Esophagus (tissue), 2 donors: ENCODE results near the gene COL27A1. TPM values are rescaled to one million over a fixed set of nuclear protein-coding genes. Genes with fewer than 3 reads are reported as not detected.
"Not testable (repeated sequence)": the region's sequence is repeated elsewhere in the genome, so short reads cannot be mapped to it uniquely, and the experiment has no call there.

Experiments used
- H3K27ac ChIP-seq, 2 donors: one replicate each; pipeline ENCODE4 v1.5.1; 2013; ENCODE audit warnings: low read depth in 2 of 2, mild to moderate bottlenecking in 2 of 2, inconsistent platforms in 1 of 2, low read length in 1 of 2, moderate library complexity in 1 of 2
- H3K27me3 ChIP-seq, 2 donors: one replicate each; pipeline ENCODE4 v1.6.1; 2013; ENCODE audit warnings: low read length in 2 of 2, control low read depth in 1 of 2, mild to moderate bottlenecking in 1 of 2; ENCODE audit not compliant: insufficient read depth in 2 of 2, control insufficient read depth in 1 of 2
- H3K36me3 ChIP-seq, 2 donors: one replicate each; pipeline ENCODE4 v1.6.1; 2013; ENCODE audit warnings: low read length in 1 of 2; ENCODE audit not compliant: control insufficient read depth in 2 of 2, insufficient read depth in 2 of 2
- H3K4me1 ChIP-seq, 2 donors: one replicate each; pipeline ENCODE4 v1.6.1; 2013; ENCODE audit warnings: low read length in 1 of 2; ENCODE audit not compliant: control insufficient read depth in 2 of 2, insufficient read depth in 2 of 2
- H3K4me3 ChIP-seq, 2 donors: one replicate each; pipeline ENCODE4 v1.5.1; 2013; ENCODE audit warnings: low read length in 2 of 2, mild to moderate bottlenecking in 2 of 2, low read depth in 1 of 2, moderate library complexity in 1 of 2
- H3K9me3 ChIP-seq, 2 donors: one replicate each; pipeline ENCODE4 v1.6.1; 2013; ENCODE audit warnings: mild to moderate bottlenecking in 2 of 2, low read depth in 1 of 2, low read length in 1 of 2, moderate library complexity in 1 of 2; ENCODE audit not compliant: control insufficient read depth in 2 of 2, insufficient read depth in 1 of 2
- WGBS, 2 donors: extraction: QIAGEN DNeasy Blood & Tissue Kit; methylation state at CpG; one replicate each; pipeline ENCODE4 v1.1.7; 2013; 5-methylcytosine and 5-hydroxymethylcytosine counted together
- polyA plus RNA-seq, 2 donors: library from polyadenylated mRNA; stranded (reverse); fragments of 200-250 nt; gene quantifications; one replicate each; pipeline ENCODE4 v1.2.3, GENCODE V29; 2013
- donor health status: healthy with polysubstance abuse.
- donor health status: Bipolar disorder and iron deficiency.

The COL27A1 gene
- polyA plus RNA-seq, 2 donors, result 7.2 to 32.6 TPM

- no peak overlapping the region for H3K4me3 ChIP-seq
- peaks cover 0 to 2% of the 10 kb centered on the region in 2 donors for H3K4me1 ChIP-seq
- WGBS, 2 donors, result 70 to 84% methylated on average over 8 of the region's 8 CpGs
- H3K27me3 ChIP-seq, result no peaks in the 10 kb centered on the region
- peaks cover 0 to 5% of the 10 kb centered on the region in 2 donors for H3K9me3 ChIP-seq
- H3K36me3 ChIP-seq, result no peaks in the 10 kb centered on the region
- H3K27ac ChIP-seq, result no peak overlapping the region
Measured at GRCh38 chr9:114317665-114318357, 162.5 kb downstream of the COL27A1 start.

- Histone ChIP-seq H3K9me3 (peaks cover 0 to 5% of the 10 kb centered on the region in 2 donors), H3K4me1 (peaks cover 0 to 2% of the 10 kb centered on the region in 2 donors), H3K27ac (no peak overlapping the region), H3K4me3 (no peak overlapping the region), H3K27me3 (no peaks in the 10 kb centered on the region), H3K36me3 (no peaks in the 10 kb centered on the region)
- 71 to 93% methylated on average over 8 of the region's 8 CpGs for WGBS, 2 donors
Measured at GRCh38 chr9:114318416-114318815, 163.1 kb downstream of the COL27A1 start.

GRCh38 chr9:114319147-114319546 is 163.8 kb downstream of the COL27A1 start:
- Histone ChIP-seq H3K27me3 (no peaks in the 10 kb centered on the region), H3K27ac (no peak overlapping the region), H3K9me3 (peaks cover 0 to 5% of the 10 kb centered on the region in 2 donors), H3K4me3 (no peak overlapping the region), H3K4me1 (peaks cover 0 to 2% of the 10 kb centered on the region in 2 donors), H3K36me3 (no peaks in the 10 kb centered on the region)
- WGBS, 2 donors, result 50 to 54% methylated on average over 3 of the region's 3 CpGs

- not testable (repeated sequence) for H3K4me3 ChIP-seq, H3K27ac ChIP-seq, H3K9me3 ChIP-seq, H3K36me3 ChIP-seq, H3K4me1 ChIP-seq, H3K27me3 ChIP-seq
- 83 to 89% methylated on average over 7 of the region's 7 CpGs for WGBS, 2 donors
Measured at GRCh38 chr9:114320710-114321109, 165.4 kb downstream of the COL27A1 start.

GRCh38 chr9:114321759-114322158 is 166.4 kb downstream of the COL27A1 start:
- H3K4me3 ChIP-seq, result no peak overlapping the region
- H3K27ac ChIP-seq, result no peak overlapping the region
- WGBS, 2 donors, result 69 to 75% methylated on average over 8 of the region's 8 CpGs
- no peaks in the 10 kb centered on the region for H3K36me3 ChIP-seq
- H3K27me3 ChIP-seq, result no peaks in the 10 kb centered on the region
- H3K9me3 ChIP-seq, result no peaks in the 10 kb centered on the region
- H3K4me1 ChIP-seq, result no peaks in the 10 kb centered on the region

GRCh38 chr9:114322160-114322818 is 167.0 kb downstream of the COL27A1 start:
- H3K36me3 ChIP-seq, H3K27me3 ChIP-seq, H3K27ac ChIP-seq, H3K4me1 ChIP-seq, H3K4me3 ChIP-seq, H3K9me3 ChIP-seq: not testable (repeated sequence)
- 67 to 74% methylated on average over 11 to 12 of the region's 12 CpGs for WGBS, 2 donors

GRCh38 chr9:114322831-114323531 is 167.6 kb downstream of the COL27A1 start, which contains the start of gene ORM1:
ORM1 (plus strand) TSS chr9:114323098; CDS start chr9:114323134, 36 bp downstream.
- H3K4me1 ChIP-seq, H3K36me3 ChIP-seq, H3K27ac ChIP-seq, H3K9me3 ChIP-seq, H3K4me3 ChIP-seq, H3K27me3 ChIP-seq: not testable (repeated sequence)
- WGBS, 2 donors, result 74 to 87% methylated on average over 3 to 4 of the region's 15 CpGs

- H3K27me3 ChIP-seq, H3K4me1 ChIP-seq, H3K27ac ChIP-seq, H3K36me3 ChIP-seq, H3K4me3 ChIP-seq, H3K9me3 ChIP-seq: not testable (repeated sequence)
- 74 to 78% methylated on average over 6 of the region's 6 CpGs for WGBS, 2 donors
Measured at GRCh38 chr9:114323849-114324248, 168.5 kb downstream of the COL27A1 start.

- H3K27me3 ChIP-seq, result no peaks in the 10 kb centered on the region
- H3K9me3 ChIP-seq, result no peaks in the 10 kb centered on the region
- no peaks in the 10 kb centered on the region for H3K36me3 ChIP-seq
- H3K4me3 ChIP-seq, result no peak overlapping the region
- no peak overlapping the region for H3K27ac ChIP-seq
- no peaks in the 10 kb centered on the region for H3K4me1 ChIP-seq
- WGBS, 2 donors, result 90 to 92% methylated on average over 8 of the region's 8 CpGs
Measured at GRCh38 chr9:114324492-114324891, 169.2 kb downstream of the COL27A1 start.
